ENCODE measurements around the gene FUT7. TPM values are rescaled to one million over a fixed set of nuclear protein-coding genes. Genes with fewer than 3 reads are reported as not detected.

The FUT7 gene
- total RNA-seq, 1 donor from 2014 or later: not detected

GRCh38 chr9:136983656-136984314, 48.1 kb downstream of the FUT7 start:
- DNase-seq (ENCODE audit: low read depth in 2 of 2): no peak

DNA sequence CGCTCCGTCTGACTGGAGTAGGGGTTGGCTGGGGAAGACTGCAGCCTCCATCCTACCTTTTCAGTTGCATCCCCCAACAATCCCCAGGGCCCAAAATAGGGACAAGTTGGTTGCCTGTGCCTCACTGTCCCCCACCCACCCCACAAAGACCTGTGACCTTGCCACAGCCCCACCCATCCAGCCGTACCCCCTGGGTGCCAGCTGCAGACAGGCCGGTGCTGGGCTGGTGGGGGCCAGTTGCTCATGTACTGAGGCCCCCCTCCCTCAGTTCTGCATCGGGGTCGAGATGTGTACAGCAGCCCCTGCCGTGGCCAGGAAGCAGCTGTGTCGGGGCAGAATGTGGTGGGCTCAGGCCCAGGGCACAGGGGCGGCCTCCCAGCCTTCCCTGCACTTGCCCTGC, 48.7 kb downstream of the FUT7 start:
- no peak for DNase-seq (ENCODE audit: low read depth in 2 of 2)

DNA sequence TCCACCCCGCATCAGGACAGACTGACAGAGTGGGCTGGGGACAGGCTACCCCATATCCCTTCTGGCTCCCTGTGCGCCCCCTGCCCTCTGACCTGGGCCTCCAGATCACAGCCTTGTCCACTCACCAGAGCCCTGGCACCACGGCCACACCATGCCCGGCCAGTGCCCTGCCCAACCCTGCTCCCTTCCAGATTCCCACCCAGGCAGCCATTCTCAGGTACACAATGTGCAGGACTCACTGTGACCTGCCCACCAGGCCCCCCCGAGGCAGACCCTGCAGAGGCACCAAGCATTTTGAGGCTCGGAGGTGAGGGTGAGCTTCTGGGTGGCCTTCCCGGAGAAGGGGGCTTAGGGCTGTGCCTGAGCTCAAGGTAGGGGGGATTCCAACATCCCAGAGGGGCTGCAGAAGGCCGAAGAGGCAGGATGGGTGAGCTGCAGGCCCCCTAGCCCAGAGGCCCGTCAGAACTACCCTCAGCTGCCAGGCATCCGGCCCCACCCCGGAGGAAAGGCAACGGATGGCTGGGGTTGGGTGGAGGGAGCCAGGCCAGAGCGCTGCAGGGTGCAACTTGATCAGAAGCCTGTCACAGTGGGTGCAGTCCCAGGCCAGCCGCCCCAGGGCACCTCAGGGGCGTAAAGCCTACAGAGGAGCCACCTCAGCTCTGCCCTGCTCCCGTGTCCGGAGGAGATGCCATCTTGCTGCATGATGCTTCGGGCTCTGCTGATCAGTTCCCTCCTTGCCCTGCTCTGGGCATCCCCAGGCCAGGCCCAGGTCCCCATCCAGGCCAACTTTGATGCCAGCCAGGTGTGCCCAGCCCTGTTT, 49.4 kb downstream of the FUT7 start, which contains the start of gene LCNL1:
TSS of gene LCNL1 (plus strand) at position 762 of the 820 bp plus-strand sequence. CDS start 594 bp downstream, outside the sequence.
- DNase-seq (ENCODE audit: low read depth in 2 of 2): no peak

- peak; percentile 55 for DNase-seq (ENCODE audit: low read depth in 2 of 2)
Measured at GRCh38 chr9:136981588-136982231, 50.2 kb downstream of the FUT7 start.

DNA sequence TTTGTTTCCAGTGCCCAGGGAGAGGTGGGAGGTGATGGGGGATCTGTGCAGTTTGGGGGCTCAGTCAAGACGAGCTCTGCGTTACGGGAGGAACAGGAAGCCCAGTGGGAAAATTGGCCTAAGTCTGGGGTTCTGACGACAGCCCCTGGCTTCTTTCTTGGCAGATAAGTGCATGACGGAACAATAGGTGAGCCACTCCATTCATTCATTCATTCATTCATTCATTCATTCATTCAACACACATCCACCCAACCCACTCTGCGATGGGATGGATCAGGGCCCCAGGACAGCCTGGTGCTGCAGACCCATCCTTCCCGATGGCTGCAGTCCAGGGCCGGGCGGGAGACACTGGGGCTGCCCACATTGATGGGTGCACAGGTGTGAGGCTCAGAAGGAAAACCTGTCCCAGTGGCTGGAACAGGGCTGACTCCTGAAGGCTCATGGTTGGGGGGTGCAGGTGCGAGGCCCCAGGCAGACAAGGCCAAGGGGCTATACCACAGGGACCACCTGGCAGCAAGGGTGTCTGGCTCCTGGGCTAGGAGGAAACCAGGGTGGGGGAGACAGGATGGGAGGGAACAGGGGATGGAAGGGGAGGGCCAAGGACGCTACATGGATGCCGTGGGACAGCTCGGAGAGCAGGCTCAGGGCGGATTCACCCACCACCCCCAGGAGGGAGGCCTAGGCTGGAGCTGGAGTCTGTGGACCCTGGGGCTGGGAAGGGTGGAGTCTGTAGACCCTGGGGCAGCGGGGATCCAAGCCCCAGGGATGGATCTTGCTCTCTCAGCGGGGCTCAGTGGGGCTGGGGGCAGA, 51.0 kb downstream of the FUT7 start:
- no peak for DNase-seq (ENCODE audit: low read depth in 2 of 2)

Other genes with a start within 250 kb of the FUT7 start
- 54.1 and 58.8 TPM in 2 replicates for gene TMEM141, start 240.7 kb downstream of the FUT7 start, total RNA-seq
- 0.26 and 0.51 TPM in 2 replicates for gene CCDC183, start 235.8 kb downstream of the FUT7 start, total RNA-seq
- gene RABL6, start 224.1 kb downstream of the FUT7 start, total RNA-seq: 51.1 and 67.6 TPM in 2 replicates
- 0.51 and 0.89 TPM in 2 replicates for gene AJM1, start 189.6 kb downstream of the FUT7 start, total RNA-seq
- 207 and 242 TPM in 2 replicates for gene PHPT1, start 182.7 kb downstream of the FUT7 start, total RNA-seq
- 0.64 and 1.1 TPM in 2 replicates for gene MAMDC4, start 179.7 kb downstream of the FUT7 start, total RNA-seq
- gene EDF1, start 165.8 kb downstream of the FUT7 start, total RNA-seq: 236 and 240 TPM in 2 replicates
- gene TRAF2, start 145.6 kb downstream of the FUT7 start, total RNA-seq: 13.0 and 21.9 TPM in 2 replicates
- gene FBXW5, start 87.3 kb downstream of the FUT7 start, total RNA-seq: 130 and 218 TPM in 2 replicates
- gene C8G, start 86.8 kb downstream of the FUT7 start, total RNA-seq: 0.51 and 0.77 TPM in 2 replicates
- gene LCN12, start 79.8 kb downstream of the FUT7 start, total RNA-seq: not detected in 2 replicates
- 0.13 and 0.25 TPM in 2 replicates for gene PTGDS, start 54.6 kb downstream of the FUT7 start, total RNA-seq
- not detected in 2 replicates for gene LCNL1, start 49.1 kb downstream of the FUT7 start, total RNA-seq
- 6.7 and 8.5 TPM in 2 replicates for gene PAXX, start 39.7 kb downstream of the FUT7 start, total RNA-seq
- not detected in 2 replicates for gene CLIC3, start 35.5 kb downstream of the FUT7 start, total RNA-seq
- gene ABCA2, start 3.9 kb downstream of the FUT7 start, total RNA-seq: 4.5 and 9.9 TPM in 2 replicates
- 10.0 and 14.4 TPM in 2 replicates for gene NPDC1, start 14.1 kb upstream of the FUT7 start, total RNA-seq
- gene ENTPD2, start 22.0 kb upstream of the FUT7 start, total RNA-seq: not detected in 2 replicates
- gene SAPCD2, start 38.5 kb upstream of the FUT7 start, total RNA-seq: 5.1 and 10.3 TPM in 2 replicates
- gene UAP1L1, start 45.4 kb upstream of the FUT7 start, total RNA-seq: 12.8 and 30.1 TPM in 2 replicates
- 42.7 and 56.8 TPM in 2 replicates for gene MAN1B1, start 54.9 kb upstream of the FUT7 start, total RNA-seq
- gene DPP7, start 82.6 kb upstream of the FUT7 start, total RNA-seq: 66.8 and 112 TPM in 2 replicates
- 0.13 TPM in 1 of 2 replicates, not detected in the other for gene GRIN1, start 107.1 kb upstream of the FUT7 start, total RNA-seq
- gene LRRC26, start 138.0 kb upstream of the FUT7 start, total RNA-seq: 0.13 TPM in 1 of 2 replicates, not detected in the other
- not detected in 2 replicates for gene TMEM210, start 140.0 kb upstream of the FUT7 start, total RNA-seq
- 15.1 and 22.1 TPM in 2 replicates for gene ANAPC2, start 156.5 kb upstream of the FUT7 start, total RNA-seq
- 90.5 and 93.1 TPM in 2 replicates for gene SSNA1, start 156.6 kb upstream of the FUT7 start, total RNA-seq
- gene TPRN, start 168.7 kb upstream of the FUT7 start, total RNA-seq: 3.3 and 4.4 TPM in 2 replicates
- gene TMEM203, start 173.6 kb upstream of the FUT7 start, total RNA-seq: 19.8 and 25.7 TPM in 2 replicates
- 2.4 and 3.2 TPM in 2 replicates for gene NDOR1, start 173.6 kb upstream of the FUT7 start, total RNA-seq
- gene RNF208, start 190.2 kb upstream of the FUT7 start, total RNA-seq: under 0.01 and 0.13 TPM in 2 replicates
- 0.13 and 0.25 TPM in 2 replicates for gene CYSRT1, start 193.1 kb upstream of the FUT7 start, total RNA-seq
- gene RNF224, start 195.4 kb upstream of the FUT7 start, total RNA-seq: under 0.01 TPM in 1 of 2 replicates, not detected in the other
- gene SLC34A3, start 198.8 kb upstream of the FUT7 start, total RNA-seq: not detected in 2 replicates
- 127 and 144 TPM in 2 replicates for gene TUBB4B, start 209.2 kb upstream of the FUT7 start, total RNA-seq
- not detected in 2 replicates for gene STPG3, start 219.2 kb upstream of the FUT7 start, total RNA-seq
- gene NELFB, start 223.2 kb upstream of the FUT7 start, total RNA-seq: 55.4 and 56.7 TPM in 2 replicates
- gene TOR4A, start 245.6 kb upstream of the FUT7 start, total RNA-seq: 23.5 and 31.4 TPM in 2 replicates

Measured in dermis microvascular lymphatic vessel endothelial cell (primary cell).